GM19328 (cell line): Measurements from ENCODE around the gene PPDPF.
"Not testable (repeated sequence)": the region's sequence is repeated elsewhere in the genome, so short reads cannot be mapped to it uniquely, and the experiment has no call there.

ENCODE experiments used
- ATAC-seq: cut with Tn5 transposase; IDR thresholded peaks from one replicate; pipeline ENCODE4 v1.9.1; 2021; ENCODE audit warnings: mild to moderate bottlenecking, moderate library complexity; ENCODE audit not compliant: unreplicated experiment

Gene PPDPF

DNA sequence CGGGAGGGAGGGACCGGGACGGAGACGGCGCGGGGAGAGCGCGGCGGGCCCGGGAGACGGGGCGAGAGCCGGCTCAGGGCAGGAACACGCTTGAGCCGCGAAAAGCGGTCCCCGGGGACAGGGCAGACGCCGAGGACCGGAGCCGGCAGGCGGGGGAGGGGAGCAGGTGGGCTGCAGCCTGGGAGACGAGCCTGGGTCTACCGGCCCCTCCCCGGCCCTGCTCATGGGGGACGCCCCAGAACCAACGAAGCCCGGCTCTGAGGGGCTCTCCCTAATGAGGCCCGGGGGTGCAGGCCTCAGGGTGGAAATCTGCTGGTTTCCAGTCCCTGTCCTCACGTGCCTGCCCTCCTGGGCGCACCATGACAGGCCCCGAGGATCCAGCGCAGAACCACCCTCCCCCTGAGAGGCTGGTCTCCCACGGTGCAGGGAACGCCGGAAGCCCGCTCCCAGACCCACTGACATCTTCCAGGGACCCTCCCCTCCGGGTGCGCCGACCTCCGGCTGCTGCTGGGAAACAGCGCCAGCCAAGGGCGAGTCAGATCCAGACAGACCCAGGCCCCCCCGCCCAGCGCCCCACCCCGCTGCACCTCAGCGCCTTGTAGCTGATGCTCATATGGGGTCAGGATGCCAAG, 21.1 kb upstream of the PPDPF start:
- ATAC-seq: no peak

DNA sequence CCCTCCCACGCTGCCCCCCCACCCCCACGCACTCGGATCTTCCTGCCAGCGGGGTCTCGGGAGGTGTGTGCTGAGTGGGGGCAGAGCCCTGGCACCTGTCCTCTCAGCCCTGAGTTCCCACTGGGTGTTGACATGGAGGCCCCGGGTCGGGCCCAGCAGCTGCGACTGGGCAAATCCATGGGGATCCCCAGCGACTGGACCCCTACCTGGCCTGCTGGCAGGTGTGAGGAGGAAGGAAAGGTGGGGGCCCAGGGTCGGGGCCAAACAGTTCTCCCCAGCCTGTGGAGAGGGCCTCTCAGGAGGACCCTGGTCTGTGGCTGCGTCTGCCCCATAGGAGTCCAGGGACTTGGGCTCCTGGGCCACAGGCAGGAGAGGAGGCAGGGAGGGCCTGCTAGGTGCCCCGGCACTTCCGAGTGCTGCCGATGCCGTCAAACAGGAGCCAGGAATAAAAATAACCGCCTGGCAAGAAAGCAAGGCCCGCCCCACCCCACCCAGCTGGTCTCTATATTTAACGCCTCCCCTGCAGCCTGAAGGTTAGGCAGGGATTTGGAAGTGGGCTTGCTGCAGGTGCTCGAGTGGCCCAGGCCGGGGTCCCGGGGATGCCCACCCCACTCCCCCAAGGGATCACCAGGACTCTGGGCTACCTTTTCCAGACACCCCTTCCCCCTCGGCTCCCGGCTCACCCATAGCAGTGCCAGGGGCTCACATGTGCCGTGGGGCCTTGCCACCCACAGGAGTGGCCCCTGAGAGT, 20.2 kb upstream of the PPDPF start:
- ATAC-seq: no peak

DNA sequence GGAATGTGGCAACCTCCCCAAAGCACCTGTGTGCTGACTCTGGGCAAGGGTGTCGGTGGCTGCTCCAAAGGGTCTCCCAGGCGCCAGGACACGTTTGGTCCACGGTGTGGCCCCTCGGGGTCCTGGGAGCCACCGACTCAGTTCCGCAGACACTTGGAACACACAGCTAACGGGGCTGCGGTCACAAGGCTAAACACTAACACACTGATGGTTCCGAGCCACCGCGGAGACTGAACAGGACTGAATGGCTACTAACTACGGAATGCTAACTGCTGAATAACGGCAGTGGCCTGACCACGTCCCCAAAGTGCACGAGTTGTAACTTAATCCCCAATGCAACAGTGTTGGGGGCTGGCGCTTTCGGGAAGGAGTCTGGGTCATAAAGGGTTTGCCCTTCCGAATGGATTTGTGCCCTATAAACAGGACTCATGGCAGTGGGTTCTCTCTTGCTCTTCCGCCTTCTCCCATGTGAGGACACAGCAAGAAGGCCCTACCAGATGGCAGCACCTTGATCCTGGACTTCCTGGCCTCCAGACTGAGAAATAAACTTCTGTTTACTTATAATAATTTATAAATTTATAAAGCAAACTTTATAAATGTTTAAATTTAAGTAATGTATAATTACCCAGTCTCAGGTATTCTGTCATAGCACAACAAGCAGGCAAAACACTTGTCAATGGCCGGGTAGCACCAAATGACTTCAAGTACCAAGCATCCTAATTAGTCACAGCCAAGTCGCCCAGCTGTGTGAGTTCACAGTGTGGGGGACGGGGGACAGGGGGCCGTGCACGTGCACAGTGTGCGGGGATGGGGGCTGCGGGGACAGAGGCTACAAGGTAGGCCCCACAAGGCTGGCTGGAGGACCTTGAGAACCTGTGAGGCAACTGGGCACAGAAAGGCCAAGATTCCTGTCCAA, 19.4 kb upstream of the PPDPF start:
- no peak for ATAC-seq

- ATAC-seq: no peak
These were observed 18.5 kb upstream of the PPDPF start for GRCh38 chr20:63501818-63502670.

DNA sequence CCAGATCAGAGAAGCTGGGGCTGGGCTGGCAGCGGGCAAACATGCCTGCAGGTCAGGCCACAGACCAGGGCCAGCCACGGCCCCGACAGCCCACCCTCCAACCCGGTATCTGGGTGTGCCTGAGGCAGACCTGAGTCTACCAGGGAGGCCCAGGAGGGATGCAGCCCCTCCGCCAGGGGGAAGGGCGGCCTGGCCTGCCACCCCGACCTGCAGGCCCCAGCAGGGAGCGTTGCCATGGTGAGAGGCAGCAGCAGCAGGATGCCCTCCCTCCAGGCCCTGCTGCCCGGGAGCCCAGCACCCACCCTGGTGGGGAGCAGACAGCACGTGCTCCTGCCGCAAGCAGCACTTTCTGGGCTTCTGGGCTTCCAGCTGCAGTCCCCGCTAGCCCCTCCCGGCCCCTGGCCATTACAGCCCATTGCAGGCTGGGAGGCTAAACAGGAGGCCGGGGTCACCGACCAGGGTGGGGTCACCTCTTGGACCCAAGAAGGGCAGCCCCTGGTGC, 17.8 kb upstream of the PPDPF start:
- ATAC-seq: no peak

DNA sequence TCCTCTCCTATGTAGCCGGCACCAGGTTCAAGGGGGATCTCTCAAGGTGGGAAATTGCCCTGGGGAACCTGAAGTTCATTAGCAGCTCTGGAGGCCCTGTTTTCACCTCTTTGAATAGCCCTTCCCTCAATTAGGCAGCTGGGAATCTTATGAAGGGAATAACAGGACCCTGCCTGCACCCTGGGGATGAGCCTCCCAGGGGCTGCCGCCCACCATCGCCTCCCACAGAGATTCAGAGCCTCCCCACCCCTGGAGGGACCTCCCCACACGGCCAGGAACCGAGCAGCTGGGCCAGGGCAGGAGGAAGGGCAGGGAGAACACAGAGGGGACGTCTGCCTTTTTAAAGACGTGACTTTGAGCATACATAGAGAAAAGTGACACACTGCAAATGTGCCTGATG, 17.0 kb upstream of the PPDPF start:
- no peak for ATAC-seq

DNA sequence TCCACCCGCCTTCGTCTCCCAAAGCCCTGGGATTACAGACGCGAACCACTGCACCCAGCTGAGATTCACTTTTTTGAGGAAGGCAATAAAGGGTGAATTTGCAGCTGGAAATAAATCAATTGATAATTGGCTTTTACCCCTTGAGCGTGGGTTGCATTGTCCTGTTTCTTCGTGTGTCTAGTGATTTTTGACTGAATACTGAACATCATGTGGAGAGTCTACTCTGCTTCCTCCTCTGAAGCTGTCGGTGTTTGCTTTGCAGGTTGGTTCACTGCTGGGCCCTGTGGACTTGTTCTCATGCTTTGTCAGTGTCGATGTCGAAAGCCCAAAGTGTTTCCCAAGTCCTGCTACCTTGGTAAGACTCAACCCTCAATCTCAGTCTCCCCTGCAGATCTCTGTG, 15.9 kb upstream of the PPDPF start:
- ATAC-seq: no peak

DNA sequence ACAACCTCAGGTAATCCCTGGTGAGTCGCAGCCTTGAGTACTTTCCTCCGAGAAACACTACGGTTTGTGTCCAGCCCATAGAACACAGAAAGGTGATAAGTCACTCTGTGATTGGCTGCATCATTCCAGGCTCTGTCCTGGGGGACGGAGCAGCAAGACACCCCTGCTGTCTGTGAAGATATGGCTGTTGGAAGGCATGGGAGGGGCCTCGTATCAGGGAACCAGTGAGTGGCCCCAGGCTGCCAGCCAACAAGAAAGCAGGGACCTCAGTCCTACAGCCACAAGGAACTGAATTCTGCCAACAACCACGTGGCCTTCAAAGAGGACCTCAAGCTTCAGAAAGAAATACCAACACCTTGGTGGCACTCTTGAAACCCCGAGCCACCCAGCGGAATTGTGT, 15.3 kb upstream of the PPDPF start:
- no peak for ATAC-seq

GRCh38 chr20:63505723-63506122, 14.8 kb upstream of the PPDPF start:
- no peak for ATAC-seq

- ATAC-seq: no peak
These were observed 13.4 kb upstream of the PPDPF start for GRCh38 chr20:63507083-63507743.

- no peak for ATAC-seq
These were observed 12.3 kb upstream of the PPDPF start for GRCh38 chr20:63508072-63508768.

- no peak for ATAC-seq
These were observed 11.4 kb upstream of the PPDPF start for GRCh38 chr20:63509088-63509564.

DNA sequence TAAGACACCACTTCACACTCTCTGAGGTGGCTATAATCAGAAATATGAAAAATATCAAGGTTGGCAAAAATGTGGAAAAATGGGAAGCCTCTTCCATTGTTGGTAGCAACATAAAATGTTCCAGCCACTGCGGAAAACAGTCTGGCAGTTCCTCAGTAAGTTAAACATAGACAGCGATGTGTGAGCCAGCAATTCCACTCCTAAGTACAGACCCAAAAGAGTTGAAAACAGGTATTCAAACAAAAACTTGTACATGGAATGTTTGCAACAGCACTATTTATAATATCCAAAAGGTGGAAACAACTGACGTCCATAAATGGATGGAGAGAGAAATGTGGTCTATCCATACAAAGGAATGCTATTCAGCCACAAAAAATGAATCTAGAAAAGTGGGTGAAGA, 7.4 kb upstream of the PPDPF start:
- ATAC-seq: no peak

GRCh38 chr20:63514520-63514919, 6.0 kb upstream of the PPDPF start:
- ATAC-seq: not testable (repeated sequence)

DNA sequence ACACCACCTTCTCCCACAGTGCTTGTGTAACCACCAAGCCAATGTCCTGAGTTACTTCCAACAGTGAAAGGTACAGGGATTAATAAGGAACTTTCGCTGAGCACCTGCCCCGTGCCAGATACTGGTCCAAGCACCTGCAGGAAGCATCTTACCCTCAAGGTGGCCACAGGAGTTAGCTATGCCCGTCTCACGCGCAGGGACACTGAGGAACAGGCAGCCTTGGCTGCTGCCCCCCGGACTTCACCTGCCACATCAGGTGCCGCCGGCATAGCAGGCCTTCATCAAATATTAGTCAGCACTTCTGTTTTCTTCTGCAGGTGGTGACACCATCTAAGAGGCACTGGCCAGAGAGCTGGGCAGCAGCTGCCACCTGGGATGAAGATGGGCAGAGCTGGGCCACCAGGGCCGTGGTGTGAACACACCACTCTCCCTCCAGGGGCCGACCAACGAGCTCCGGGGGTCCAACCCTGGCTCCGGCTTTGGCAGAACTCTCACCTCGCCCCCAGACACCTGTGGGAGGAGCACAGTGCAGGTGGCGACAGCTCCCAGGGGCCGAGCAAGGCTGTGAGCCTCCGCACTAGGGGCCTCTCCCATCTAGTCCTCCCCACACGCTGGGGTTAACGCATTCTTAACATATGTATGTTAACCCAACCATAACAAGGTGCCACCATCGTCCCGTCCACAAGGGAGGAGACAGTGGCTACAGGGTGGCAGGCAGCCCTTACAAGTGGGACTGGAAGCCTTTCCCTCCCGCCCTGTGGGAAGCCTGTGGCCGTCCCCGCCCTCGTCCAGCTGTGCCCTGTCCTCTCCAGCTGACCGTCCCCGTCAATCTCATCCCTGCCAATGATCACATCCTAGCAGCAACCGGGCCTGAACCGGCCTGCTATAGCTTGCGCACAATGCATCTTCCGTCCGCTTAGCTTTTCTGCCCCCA, 2.9 kb upstream of the PPDPF start:
- ATAC-seq: no peak

GRCh38 chr20:63518351-63518861, 2.2 kb upstream of the PPDPF start:
- no peak for ATAC-seq

DNA sequence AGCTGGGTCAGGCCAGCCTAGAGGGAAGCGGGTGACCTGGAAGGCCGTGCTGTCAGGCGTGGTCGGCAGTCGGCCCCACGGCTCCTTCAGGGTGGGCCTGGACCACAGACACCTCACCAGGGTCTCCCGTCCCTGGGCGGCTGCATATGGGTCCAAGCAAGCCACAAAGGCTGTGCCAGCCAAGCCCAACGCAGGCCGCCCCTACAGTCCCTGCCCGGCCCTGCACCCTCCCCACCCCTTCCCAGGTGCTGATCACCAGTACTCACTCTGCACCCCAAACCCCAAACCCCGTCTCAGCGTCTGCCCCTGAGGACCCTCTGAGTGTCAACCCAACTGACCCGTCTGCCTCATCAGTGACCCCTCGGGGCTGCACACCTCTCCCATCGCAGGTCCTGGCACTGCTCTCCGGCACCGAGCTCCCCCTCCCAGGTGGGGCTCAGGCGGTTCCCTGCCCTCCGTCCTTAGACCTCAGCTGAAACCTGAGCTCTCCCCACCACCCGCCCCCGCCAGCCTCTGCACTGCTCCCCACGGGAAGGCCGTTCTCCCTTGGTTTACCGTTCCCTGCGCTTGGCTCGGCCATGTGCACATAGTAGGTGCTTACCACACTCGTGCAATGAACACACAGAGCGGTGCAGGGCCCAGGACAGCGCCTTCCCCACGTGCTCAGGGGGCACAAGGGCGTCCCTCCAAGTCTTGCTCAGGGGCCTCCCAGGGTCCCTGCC, 1.5 kb upstream of the PPDPF start:
- no peak for ATAC-seq
